Loucy (cell line): ENCODE measurements around the gene IL1B.
A peak's percentile ranks its signal among the peaks of the same experiment; 100 is the strongest.

Experiments used
- H2AFZ ChIP-seq: fragments of 200-600 bp; sonication (generic); 2 replicates; pipeline ENCODE4 v1.6.0; 2016; ENCODE audit warnings: antibody characterized with exemption, mild to moderate bottlenecking, low read length, moderate library complexity
- H3F3A ChIP-seq: fragments of 200-600 bp; 2 replicates; pipeline ENCODE4 v1.6.0; 2016; ENCODE audit warnings: antibody characterized with exemption, low read depth, mild to moderate bottlenecking
- H3K27me3 ChIP-seq: fragments of 200-600 bp; sonication (generic); 2 replicates; pipeline ENCODE4 v1.6.1; 2014; ENCODE audit warnings: low read length, mild to moderate bottlenecking; ENCODE audit not compliant: insufficient read depth, poor library complexity, severe bottlenecking
- H3K36me3 ChIP-seq: fragments of 200-600 bp; sonication (generic); 2 replicates; pipeline ENCODE4 v1.6.1; 2016; ENCODE audit warnings: low read length; ENCODE audit not compliant: insufficient read depth
- H3K4me1 ChIP-seq: fragments of 200-600 bp; sonication (generic); 2 replicates; pipeline ENCODE4 v1.5.1; 2014; ENCODE audit warnings: low read length, mild to moderate bottlenecking; ENCODE audit not compliant: insufficient read depth, poor library complexity, severe bottlenecking
- H3K4me2 ChIP-seq: fragments of 200-600 bp; sonication (generic); 2 replicates; pipeline ENCODE4 v1.6.0; 2014; ENCODE audit warnings: antibody characterized with exemption, low read length, low read depth, mild to moderate bottlenecking; ENCODE audit not compliant: poor library complexity, severe bottlenecking
- H3K4me3 ChIP-seq: fragments of 200-600 bp; sonication (generic); 2 replicates; pipeline ENCODE4 v1.5.1; 2014; ENCODE audit warnings: low read length, mild to moderate bottlenecking, mixed read lengths; ENCODE audit not compliant: poor library complexity, severe bottlenecking
- H3K79me2 ChIP-seq: fragments of 200-600 bp; sonication (generic); 2 replicates; pipeline ENCODE4 v1.6.1; 2014; ENCODE audit warnings: low read length; ENCODE audit not compliant: insufficient read depth
- H3K9ac ChIP-seq: fragments of 200-600 bp; sonication (generic); 2 replicates; pipeline ENCODE4 v1.6.0; 2014; ENCODE audit warnings: mild to moderate bottlenecking, low read depth, low read length, moderate library complexity; ENCODE audit not compliant: poor library complexity, severe bottlenecking
- H3K9me2 ChIP-seq: fragments of 200-600 bp; sonication (generic); replicated peaks from 2 replicates; pipeline ENCODE4 v1.6.1; 2016; ENCODE audit warnings: low read depth, low read length, mixed read lengths
- H3K9me3 ChIP-seq: fragments of 200-600 bp; sonication (generic); 2 replicates; pipeline ENCODE4 v1.6.1; 2014; ENCODE audit warnings: mild to moderate bottlenecking, antibody characterized with exemption, low read length, low read depth; ENCODE audit not compliant: insufficient read depth
- H4K20me1 ChIP-seq: fragments of 200-600 bp; sonication (generic); 2 replicates; pipeline ENCODE4 v1.6.0; 2014; ENCODE audit warnings: antibody characterized with exemption, low read length, mild to moderate bottlenecking; ENCODE audit not compliant: insufficient read depth, poor library complexity, severe bottlenecking
- EZH2phosphoT487 ChIP-seq: fragments of 200-600 bp; IDR thresholded peaks from 2 replicates; pipeline ENCODE4 v1.6.1; 2018; ENCODE audit warnings: antibody characterized with exemption, mild to moderate bottlenecking, moderate library complexity, borderline replicate concordance
- TF ChIP-seq, protein P1 (sequence below): fragments of 200-600 bp; sonication (generic); conservative IDR thresholded peaks from 2 replicates; pipeline ENCODE4 v1.5.1; 2014; ENCODE audit warnings: mild to moderate bottlenecking, antibody characterized with exemption, low read length

IL1B gene

DNA sequence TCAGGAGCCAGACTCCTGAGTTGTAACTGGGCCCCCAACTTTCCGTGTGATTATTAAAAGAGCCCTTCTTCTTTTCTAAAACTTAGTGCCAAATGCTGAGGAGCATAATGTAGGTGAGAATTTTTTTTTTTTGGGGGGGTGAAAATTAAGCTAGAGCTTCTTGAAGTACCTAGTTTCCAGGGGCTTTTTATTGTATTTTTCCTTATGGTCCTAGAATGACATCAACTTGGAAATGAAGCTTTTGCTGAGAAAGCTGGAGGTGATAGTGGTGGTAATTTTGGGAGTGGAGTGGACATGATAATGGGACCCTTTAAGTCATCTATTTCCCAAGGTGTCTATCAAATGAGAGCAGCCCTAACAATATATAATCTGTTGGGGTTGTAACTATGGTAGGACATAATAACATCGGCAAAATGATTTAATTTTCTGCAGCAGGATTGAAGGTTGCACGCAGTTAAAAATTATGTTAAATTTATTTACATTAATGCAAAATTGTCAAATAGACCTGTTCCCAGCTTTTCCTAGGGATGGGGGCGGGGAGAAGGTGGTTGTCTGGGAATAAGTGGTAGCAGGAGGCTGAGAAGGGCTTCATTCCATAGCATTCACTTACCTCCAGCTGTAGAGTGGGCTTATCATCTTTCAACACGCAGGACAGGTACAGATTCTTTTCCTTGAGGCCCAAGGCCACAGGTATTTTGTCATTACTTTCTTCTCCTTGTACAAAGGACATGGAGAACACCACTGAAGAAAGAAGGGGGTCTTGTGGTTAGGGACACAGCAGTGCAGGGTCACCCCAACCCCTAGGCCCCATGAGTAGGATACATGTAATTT is 5.7 kb downstream of the IL1B start:
- H3F3A ChIP-seq, result no peaks in the 10 kb centered on the region
- no peaks in the 10 kb centered on the region for H3K79me2 ChIP-seq
- H3K9ac ChIP-seq, result no peak overlapping the region
- H3K27me3 ChIP-seq, result no peaks in the 10 kb centered on the region
- H2AFZ ChIP-seq, result no peak overlapping the region; the same call in 1 of the 2 replicates
- H3K4me3 ChIP-seq, result no peak overlapping the region
- H4K20me1 ChIP-seq, result no peaks in the 10 kb centered on the region
- no peaks in the 10 kb centered on the region for H3K9me3 ChIP-seq
- peaks cover 15% of the 10 kb centered on the region for H3K4me1 ChIP-seq
- H3K36me3 ChIP-seq, result no peaks in the 10 kb centered on the region
- no peaks in the 10 kb centered on the region for H3K9me2 ChIP-seq
- peak overlapping the region; percentile 1 for H3K4me2 ChIP-seq
- TF ChIP-seq EZH2phosphoT487, result no peak
- TF ChIP-seq, protein P1, sequence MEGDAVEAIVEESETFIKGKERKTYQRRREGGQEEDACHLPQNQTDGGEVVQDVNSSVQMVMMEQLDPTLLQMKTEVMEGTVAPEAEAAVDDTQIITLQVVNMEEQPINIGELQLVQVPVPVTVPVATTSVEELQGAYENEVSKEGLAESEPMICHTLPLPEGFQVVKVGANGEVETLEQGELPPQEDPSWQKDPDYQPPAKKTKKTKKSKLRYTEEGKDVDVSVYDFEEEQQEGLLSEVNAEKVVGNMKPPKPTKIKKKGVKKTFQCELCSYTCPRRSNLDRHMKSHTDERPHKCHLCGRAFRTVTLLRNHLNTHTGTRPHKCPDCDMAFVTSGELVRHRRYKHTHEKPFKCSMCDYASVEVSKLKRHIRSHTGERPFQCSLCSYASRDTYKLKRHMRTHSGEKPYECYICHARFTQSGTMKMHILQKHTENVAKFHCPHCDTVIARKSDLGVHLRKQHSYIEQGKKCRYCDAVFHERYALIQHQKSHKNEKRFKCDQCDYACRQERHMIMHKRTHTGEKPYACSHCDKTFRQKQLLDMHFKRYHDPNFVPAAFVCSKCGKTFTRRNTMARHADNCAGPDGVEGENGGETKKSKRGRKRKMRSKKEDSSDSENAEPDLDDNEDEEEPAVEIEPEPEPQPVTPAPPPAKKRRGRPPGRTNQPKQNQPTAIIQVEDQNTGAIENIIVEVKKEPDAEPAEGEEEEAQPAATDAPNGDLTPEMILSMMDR, result no peak

DNA sequence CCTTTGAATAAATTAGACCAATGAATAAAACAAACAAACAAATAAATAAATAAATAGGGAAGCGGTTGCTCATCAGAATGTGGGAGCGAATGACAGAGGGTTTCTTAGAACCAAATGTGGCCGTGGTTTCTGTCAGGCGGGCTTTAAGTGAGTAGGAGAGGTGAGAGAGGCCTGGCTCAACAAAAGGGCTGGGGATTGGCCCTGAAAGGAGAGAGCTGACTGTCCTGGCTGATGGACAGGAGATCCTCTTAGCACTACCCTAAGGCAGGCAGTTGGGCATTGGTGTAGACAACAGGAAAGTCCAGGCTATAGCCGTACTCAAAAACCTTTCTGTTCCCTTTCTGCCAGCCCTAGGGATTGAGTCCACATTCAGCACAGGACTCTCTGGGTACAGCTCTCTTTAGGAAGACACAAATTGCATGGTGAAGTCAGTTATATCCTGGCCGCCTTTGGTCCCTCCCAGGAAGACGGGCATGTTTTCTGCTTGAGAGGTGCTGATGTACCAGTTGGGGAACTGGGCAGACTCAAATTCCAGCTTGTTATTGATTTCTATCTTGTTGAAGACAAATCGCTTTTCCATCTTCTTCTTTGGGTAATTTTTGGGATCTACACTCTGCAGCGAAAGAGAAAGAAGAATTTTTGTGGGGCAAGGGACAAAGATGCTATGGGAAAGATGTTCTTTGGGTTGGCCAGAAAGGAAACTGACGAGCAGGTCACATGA is 6.5 kb downstream of the IL1B start:
- H3K4me3 ChIP-seq, result no peak overlapping the region
- no peaks in the 10 kb centered on the region for H3K79me2 ChIP-seq
- no peaks in the 10 kb centered on the region for H3F3A ChIP-seq
- peaks cover 15% of the 10 kb centered on the region for H3K4me1 ChIP-seq
- H4K20me1 ChIP-seq, result no peaks in the 10 kb centered on the region
- no peaks in the 10 kb centered on the region for H3K9me3 ChIP-seq
- H3K9ac ChIP-seq, result no peak overlapping the region
- TF ChIP-seq, protein P1, result no peak
- no peak for TF ChIP-seq EZH2phosphoT487
- H3K27me3 ChIP-seq, result no peaks in the 10 kb centered on the region
- no peaks in the 10 kb centered on the region for H3K36me3 ChIP-seq
- no peaks in the 10 kb centered on the region for H3K9me2 ChIP-seq
- H2AFZ ChIP-seq, result no peak overlapping the region
- H3K4me2 ChIP-seq, result no peak overlapping the region

DNA sequence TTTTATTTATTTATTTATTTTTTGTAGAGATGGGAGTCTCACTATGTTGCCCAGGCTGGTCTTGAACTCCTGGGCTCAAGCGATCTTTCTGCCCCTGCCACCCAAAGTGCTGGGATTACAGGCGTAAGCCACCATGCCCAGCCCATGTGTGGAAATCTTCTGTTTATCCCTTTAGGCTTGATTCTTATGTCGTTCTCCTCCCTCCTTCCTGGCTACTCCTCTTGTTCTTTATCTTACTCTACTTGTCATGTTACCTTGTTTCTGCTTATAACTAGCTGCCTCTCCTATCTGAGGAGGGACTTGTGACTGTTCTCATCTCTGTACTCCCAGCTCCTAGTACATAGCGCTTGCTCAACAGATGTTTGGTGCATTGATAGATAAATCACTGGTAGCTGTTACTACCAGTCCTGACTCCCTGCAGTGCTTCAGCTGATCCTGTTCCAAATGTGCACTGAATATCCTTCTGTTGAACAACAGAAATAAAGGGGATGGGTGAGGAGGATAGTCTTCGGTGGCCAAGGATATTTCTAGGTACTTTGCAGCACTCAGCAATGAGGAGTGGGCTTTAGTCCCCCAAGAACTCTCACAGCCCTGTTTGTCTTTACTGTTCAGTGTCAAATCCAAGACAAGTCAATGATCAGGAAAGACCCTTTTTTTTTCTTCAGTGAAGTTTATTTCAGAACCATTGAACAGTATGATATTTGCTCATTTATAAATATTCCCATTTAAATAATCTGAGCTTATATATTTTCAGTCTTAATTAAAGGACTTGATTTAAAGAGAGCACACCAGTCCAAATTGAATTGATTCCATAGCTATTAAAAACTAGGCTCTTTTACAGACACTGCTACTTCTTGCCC is 7.2 kb downstream of the IL1B start:
- Histone ChIP-seq H3K4me2 (no peak overlapping the region), H3K36me3 (no peaks in the 10 kb centered on the region), H3K4me3 (no peak overlapping the region), H3K27me3 (no peaks in the 10 kb centered on the region), H3F3A (no peaks in the 10 kb centered on the region), H3K9ac (no peak overlapping the region), H4K20me1 (no peaks in the 10 kb centered on the region), H3K9me3 (no peaks in the 10 kb centered on the region), H3K9me2 (no peaks in the 10 kb centered on the region), H3K4me1 (peaks cover 13% of the 10 kb centered on the region), H2AFZ (no peak overlapping the region), H3K79me2 (no peaks in the 10 kb centered on the region)
- TF ChIP-seq EZH2phosphoT487, result no peak
- TF ChIP-seq, protein P1, result no peak
